Stimulated activated CD4-positive, alpha-beta T cell treated with anti-CD3 and anti-CD28 coated beads, Interleukin-15, amount 100 ng/mL, for 1 hour (primary cell): Measurements from ENCODE around the gene HYPK.
"Not testable (repeated sequence)": the region's sequence is repeated elsewhere in the genome, so short reads cannot be mapped to it uniquely, and the experiment has no call there.

Experiments used
- DNase-seq, 2 donors: peaks; one replicate each; pipeline ENCODE4 v3.0.0-alpha.2; 2020; ENCODE audit warnings: low read depth in 1 of 2, low spot score in 1 of 2

HYPK gene

DNA sequence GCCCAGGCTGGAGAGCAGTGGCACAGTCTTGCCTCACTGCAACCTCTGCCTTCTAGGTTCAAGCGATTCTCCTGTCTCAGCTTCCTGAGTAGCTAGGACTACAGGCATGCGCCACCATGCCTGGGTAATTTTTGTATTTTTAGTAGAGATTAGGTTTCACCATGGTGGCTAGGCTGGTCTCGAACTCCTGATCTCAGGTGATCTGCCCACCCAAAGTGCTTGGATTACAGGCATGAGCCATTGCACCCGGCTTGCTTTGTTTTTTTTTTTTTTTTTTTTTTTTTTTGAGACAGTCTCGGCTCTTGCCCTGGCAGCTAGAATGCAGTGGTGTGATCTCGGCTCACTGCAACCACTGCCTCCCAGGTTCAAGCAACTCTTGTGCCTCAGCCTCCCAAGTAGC, 32.1 kb downstream of the HYPK start:
- not testable (repeated sequence) for DNase-seq

DNA sequence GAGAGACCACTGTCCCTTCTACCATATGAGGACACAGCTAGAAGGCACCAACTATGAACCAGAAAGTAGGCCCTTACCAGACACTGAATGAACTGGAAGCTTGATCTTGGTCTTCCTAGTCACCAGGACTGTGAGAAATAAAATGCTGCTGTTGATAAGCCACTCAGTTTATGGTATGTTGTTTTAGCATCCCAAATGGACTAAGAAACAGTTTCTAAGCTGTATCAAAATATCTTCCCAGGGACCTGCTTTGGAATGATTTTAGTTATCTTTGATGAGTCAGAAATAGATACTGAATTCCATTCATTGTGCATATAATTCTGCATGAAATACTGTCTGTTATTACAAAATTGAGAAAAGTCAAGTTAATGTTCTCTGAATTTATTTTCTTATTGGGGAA, 45.0 kb downstream of the HYPK start:
- DNase-seq, result no peak

DNA sequence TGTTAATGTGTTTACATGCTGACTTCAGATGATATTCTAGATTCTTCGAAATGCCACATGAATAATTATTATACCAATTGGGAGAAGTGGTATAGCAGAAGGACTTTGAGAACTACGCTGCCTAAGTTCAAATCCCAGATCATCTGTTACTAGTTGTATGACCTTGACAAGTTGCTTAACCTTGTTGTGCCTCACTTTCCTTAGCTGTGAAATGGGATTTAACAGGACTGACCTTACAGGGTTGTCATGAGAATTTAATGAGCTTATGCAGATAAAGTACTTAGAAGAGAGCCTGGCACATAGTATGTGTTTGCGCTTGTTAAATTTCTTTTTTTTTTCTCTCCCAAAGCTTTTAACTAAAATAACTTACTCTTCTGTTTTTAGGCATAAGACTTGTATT, 50.9 kb downstream of the HYPK start:
- DNase-seq, result no peak

DNA sequence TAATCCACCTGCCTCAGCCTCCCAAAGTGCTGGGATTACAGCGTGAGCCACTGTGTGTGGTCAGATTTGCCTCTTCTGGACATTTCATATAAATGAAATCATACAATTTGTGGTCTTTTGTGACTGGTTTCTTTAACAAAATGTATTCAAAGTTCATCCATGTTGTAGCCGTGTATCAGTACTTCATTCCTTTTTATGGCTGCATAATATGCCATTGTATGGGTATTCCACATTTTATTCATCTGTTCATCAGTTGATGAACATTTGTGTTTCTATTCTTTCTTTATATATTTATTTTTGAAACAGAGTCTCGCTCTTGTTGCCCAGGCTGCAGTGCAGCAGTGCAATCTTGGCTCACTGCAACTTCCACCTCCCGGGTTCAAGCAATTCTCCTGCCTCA, 52.2 kb downstream of the HYPK start:
- DNase-seq, result no peak
